Stimulated activated effector memory CD8-positive, alpha-beta T cell treated with anti-CD3 and anti-CD28 coated beads, Interleukin-12 subunit alpha, Interleukin-12 subunit beta, amount 100 ng/mL, for 72 hours (primary cell): ENCODE data around the gene ZNF141.
"Not testable (repeated sequence)": the region's sequence is repeated elsewhere in the genome, so short reads cannot be mapped to it uniquely, and the experiment has no call there.

Experiments used
- ATAC-seq: fragments of 150-1000 bp; cut with Tn5 transposase; 2 replicates; pipeline ENCODE4 v1.10.0; 2021
- DNase-seq, 2 donors: peaks; one replicate each; pipeline ENCODE4 v3.0.0; 2021 to 2022; ENCODE audit warnings: low spot score in 2 of 2
- H3K27ac Mint-ChIP-seq: one replicate; pipeline ENCODE4 v1.8.0; 2022; ENCODE audit warnings: mild to moderate bottlenecking, mixed read lengths
- H3K36me3 Mint-ChIP-seq: one replicate; pipeline ENCODE4 v1.8.0; 2022; ENCODE audit warnings: mild to moderate bottlenecking, mixed read lengths
- H3K4me1 Mint-ChIP-seq: one replicate; pipeline ENCODE4 v1.8.0; 2022; ENCODE audit warnings: mixed read lengths
- H3K4me3 Mint-ChIP-seq: one replicate; pipeline ENCODE4 v1.8.0; 2022; ENCODE audit warnings: mild to moderate bottlenecking, mixed read lengths
- H3K9me3 Mint-ChIP-seq: one replicate; pipeline ENCODE4 v1.8.0; 2022; ENCODE audit warnings: mixed read lengths

Gene ZNF141

GRCh38 chr4:338759-339097 lies 1.1 kb downstream of the ZNF141 start:
- Mint-ChIP-seq H3K9me3 (peaks cover 18% of the 10 kb centered on the region), H3K36me3 (peaks cover 63% of the 10 kb centered on the region), H3K4me1 (peaks cover 44% of the 10 kb centered on the region), H3K27ac (peak overlapping the region; percentile 99), H3K4me3 (peak overlapping the region; percentile 98)
- no peak for DNase-seq
- no peak for ATAC-seq

- Mint-ChIP-seq H3K4me3 (peak overlapping the region; percentile 98), H3K27ac (no peak overlapping the region), H3K4me1 (peaks cover 39% of the 10 kb centered on the region), H3K36me3 (peaks cover 75% of the 10 kb centered on the region), H3K9me3 (peaks cover 18% of the 10 kb centered on the region)
- ATAC-seq (no peak), DNase-seq (no peak)
Observed at GRCh38 chr4:340011-340410, 2.4 kb downstream of the ZNF141 start.

- no peaks in the 10 kb centered on the region for H3K4me1 Mint-ChIP-seq
- ATAC-seq (no peak), DNase-seq (no peak)
- no peak overlapping the region for H3K27ac Mint-ChIP-seq
- peaks cover 60% of the 10 kb centered on the region for H3K36me3 Mint-ChIP-seq
- H3K9me3 Mint-ChIP-seq: peaks cover 36% of the 10 kb centered on the region
- H3K4me3 Mint-ChIP-seq: no peak overlapping the region
Observed at GRCh38 chr4:373062-373839, 35.6 kb downstream of the ZNF141 start.

- DNase-seq (no peak), ATAC-seq (no peak)
- no peak overlapping the region for H3K4me3 Mint-ChIP-seq
- peaks cover 47% of the 10 kb centered on the region for H3K36me3 Mint-ChIP-seq
- H3K4me1 Mint-ChIP-seq: no peaks in the 10 kb centered on the region
- peaks cover 29% of the 10 kb centered on the region for H3K9me3 Mint-ChIP-seq
- no peak overlapping the region for H3K27ac Mint-ChIP-seq
Observed at GRCh38 chr4:374298-375160, 36.9 kb downstream of the ZNF141 start.

DNA sequence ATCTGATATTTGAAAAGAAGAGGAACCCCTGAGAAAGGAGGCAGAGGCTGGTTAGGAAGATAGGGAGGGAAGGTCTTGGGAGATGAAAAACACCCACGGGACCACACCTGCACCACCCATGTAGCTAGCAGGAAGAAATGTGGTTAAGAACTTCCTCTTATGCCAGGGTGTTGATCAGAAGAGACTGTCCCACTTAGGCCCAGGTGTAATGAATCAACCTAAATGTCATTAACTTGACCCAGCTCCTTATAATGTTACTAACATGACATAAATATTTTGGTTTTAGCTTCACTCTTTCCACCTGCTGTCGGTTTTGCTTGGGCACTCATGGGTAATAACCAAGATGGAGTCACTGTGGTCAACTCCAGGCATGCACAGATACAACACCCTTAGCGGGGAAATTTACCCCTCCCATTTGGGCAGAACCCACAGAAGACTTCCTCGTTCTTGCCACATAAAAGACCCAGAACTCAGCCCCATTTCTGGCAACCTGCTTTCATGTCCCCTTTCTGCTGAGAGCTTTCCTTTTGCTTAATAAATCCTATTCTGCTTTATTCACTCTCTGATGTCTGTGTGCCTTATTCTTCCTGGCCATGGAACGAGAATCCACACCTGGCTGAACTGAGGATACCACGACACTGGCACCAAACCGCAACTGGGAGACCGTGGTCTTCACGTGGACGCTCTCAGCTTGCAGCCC lies 46.8 kb downstream of the ZNF141 start:
- Mint-ChIP-seq H3K4me3 (no peak overlapping the region), H3K9me3 (peaks cover 27% of the 10 kb centered on the region), H3K4me1 (peaks cover 6% of the 10 kb centered on the region), H3K36me3 (peaks cover 4% of the 10 kb centered on the region), H3K27ac (no peak overlapping the region)
- DNase-seq: no peak
- ATAC-seq: no peak

- Mint-ChIP-seq H3K9me3 (peaks cover 30% of the 10 kb centered on the region), H3K4me3 (no peak overlapping the region)
- ATAC-seq: no peak
Observed at GRCh38 chr4:385934-386707, 48.5 kb downstream of the ZNF141 start.

DNA sequence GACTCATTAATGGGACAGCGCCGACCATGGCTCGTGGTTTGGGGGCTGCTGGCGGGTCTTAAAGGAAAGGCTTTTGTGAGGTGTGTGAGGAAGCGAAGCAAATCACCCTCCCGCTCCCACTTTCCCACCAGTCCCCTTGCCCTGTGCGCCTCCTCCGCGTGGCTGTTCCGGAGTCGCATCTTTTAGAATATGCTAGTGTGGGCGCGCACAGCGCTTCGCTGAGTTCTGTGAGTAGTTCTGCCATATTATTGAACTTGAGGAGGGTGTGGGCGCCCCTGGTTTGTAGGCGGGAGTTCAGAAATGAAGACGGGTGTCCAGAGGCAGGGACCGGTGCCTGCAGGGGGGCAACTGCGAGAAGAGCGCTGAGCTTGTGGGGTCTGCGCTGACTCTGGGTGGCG lies 49.1 kb downstream of the ZNF141 start:
- H3K27ac Mint-ChIP-seq: peak overlapping the region; percentile 20
- peaks cover 30% of the 10 kb centered on the region for H3K9me3 Mint-ChIP-seq
- DNase-seq (no peak), ATAC-seq (no peak)
- no peak overlapping the region for H3K4me3 Mint-ChIP-seq
- peaks cover 6% of the 10 kb centered on the region for H3K4me1 Mint-ChIP-seq
- H3K36me3 Mint-ChIP-seq: no peaks in the 10 kb centered on the region

More at GRCh38 chr4:385934-386707, 48.5 kb downstream of the ZNF141 start:
- Mint-ChIP-seq H3K36me3 (peaks cover 4% of the 10 kb centered on the region), H3K27ac (peak overlapping the region; percentile 20), H3K4me1 (peaks cover 6% of the 10 kb centered on the region)
- no peak for DNase-seq

DNA sequence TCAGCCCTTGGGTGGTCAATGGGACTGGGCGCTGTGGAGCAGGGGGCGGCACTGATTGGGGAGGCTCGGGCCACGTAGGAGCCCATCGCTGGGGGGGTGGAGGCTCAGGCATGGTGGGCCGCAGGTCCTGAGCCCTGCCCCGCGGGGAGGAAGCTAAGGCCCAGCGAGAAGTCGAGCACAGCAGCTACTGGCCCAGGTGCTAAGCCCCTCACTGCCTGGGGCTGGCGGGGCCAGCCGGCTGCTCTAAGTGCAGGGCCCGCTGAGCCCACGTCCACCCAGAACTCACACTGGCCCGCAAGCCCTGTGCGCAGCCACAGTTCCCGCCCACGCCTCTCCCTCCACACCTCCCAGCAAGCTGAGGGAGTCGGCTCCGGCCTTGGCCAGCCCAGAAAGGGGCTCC lies 66.4 kb downstream of the ZNF141 start:
- no peak for ATAC-seq
- DNase-seq: no peak
- Mint-ChIP-seq H3K4me3 (no peak overlapping the region), H3K9me3 (peaks cover 45% of the 10 kb centered on the region), H3K27ac (no peak overlapping the region), H3K4me1 (no peaks in the 10 kb centered on the region), H3K36me3 (no peaks in the 10 kb centered on the region)

- H3K4me1 Mint-ChIP-seq, ATAC-seq, H3K36me3 Mint-ChIP-seq, H3K4me3 Mint-ChIP-seq, DNase-seq, H3K27ac Mint-ChIP-seq: not testable (repeated sequence)
- peaks cover 49% of the 10 kb centered on the region for H3K9me3 Mint-ChIP-seq
Observed at GRCh38 chr4:408321-408720, 70.7 kb downstream of the ZNF141 start.

DNA sequence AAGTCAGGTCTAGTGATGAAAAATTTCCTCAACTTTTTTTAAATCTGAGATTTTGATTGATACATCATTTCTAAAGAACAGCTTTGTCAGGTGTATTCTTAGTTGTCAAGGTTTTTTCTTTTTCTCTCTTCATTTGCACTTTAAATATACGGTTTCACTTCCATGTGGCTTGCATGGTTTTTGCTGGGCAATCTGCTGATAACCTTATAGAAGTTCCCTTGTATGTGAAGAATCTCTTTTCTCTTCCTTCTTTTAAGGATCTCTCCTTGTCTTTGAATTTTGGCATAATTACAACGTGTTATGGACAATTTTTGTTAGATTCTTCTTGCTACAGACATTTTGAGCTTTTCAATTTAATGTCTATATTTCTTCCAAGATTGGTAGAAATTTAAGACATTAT lies 85.0 kb downstream of the ZNF141 start:
- H3K36me3 Mint-ChIP-seq: no peaks in the 10 kb centered on the region
- no peak overlapping the region for H3K4me3 Mint-ChIP-seq
- DNase-seq: no peak
- H3K4me1 Mint-ChIP-seq: no peaks in the 10 kb centered on the region
- peaks cover 39% of the 10 kb centered on the region for H3K9me3 Mint-ChIP-seq
- no peak overlapping the region for H3K27ac Mint-ChIP-seq
- no peak for ATAC-seq
